Omental fat pad (tissue), 4 donors: ENCODE measurements around the gene SLC22A14. TPM values are rescaled to one million over a fixed set of nuclear protein-coding genes. Genes with fewer than 3 reads are reported as not detected.

Source experiments
- ATAC-seq: fragments of 150-250 bp; one replicate; pipeline ENCODE4 v1.9.1; 2016; ENCODE audit warnings: mild to moderate bottlenecking, moderate library complexity; ENCODE audit not compliant: low FRiP score
- DNase-seq: peaks from one replicate; pipeline ENCODE4 v3.0.0-alpha.2; 2019; ENCODE audit warnings: low spot score
- CTCF ChIP-seq, 3 donors: fragments of 450-650 bp; IDR thresholded peaks; one replicate each; pipeline ENCODE4 v1.5.1; 2016 to 2017; ENCODE audit warnings: antibody characterized with exemption in 3 of 3, mild to moderate bottlenecking in 3 of 3, moderate library complexity in 2 of 3
- total RNA-seq, 4 donors: library from RNA; depleted of rRNA; stranded (reverse); fragments of >200 nt; gene quantifications; one replicate each; pipeline ENCODE4 v1.1.0, GENCODE V29; 2016

SLC22A14 gene
- total RNA-seq, 4 donors from 2014 or later = 0.24 to 0.65 TPM; not detected in 2

DNA sequence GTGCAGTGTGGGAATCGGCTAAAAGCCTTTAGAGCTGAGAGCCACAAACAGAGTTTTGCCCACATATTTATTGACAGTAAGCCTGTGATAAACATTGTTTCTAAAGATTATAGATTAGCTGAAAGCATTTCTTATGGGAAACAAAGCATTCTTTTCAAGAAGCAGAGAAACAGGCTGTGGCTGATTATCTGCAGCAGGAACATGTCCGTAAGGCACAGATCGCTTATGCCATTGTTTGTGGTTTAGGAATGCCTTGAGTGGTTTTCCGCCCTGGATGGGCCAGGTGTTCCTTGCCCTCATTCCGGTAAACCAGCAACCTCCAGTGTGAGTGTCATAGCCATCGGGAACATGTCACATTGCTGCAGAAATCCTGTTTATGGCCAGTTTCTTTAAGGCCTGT is 76.9 kb downstream of the SLC22A14 start:
- no peak for TF ChIP-seq CTCF (IDR thresholded peaks at IDR 0.05)
- no peak for ATAC-seq
- no peak for DNase-seq

GRCh38 chr3:38360345-38360744 is 78.3 kb downstream of the SLC22A14 start:
- DNase-seq (no peak), ATAC-seq (no peak)
- no peak for TF ChIP-seq CTCF (IDR thresholded peaks at IDR 0.05)

GRCh38 chr3:38361496-38361895 is 79.4 kb downstream of the SLC22A14 start:
- ATAC-seq (no peak), DNase-seq (no peak)
- no peak for TF ChIP-seq CTCF (IDR thresholded peaks at IDR 0.05)

DNA sequence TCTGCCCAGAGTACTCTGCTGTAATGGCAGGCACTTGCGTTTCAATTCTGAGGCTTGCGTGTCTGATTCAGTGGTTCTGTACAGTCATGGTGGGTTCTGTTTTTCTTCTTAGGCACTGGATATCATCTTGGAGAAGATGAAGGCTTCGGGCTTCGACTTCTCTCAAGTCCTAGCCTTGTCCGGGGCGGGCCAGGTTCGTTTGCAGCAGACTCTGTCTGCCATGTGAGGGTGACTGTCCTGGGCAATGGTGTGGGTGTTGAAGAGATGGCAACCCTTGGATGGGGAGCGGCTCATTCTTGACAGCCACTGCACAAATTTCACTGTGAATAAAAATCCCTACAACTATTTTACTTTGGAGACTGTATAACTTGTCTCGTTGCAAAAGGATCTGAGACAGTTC is 80.7 kb downstream of the SLC22A14 start:
- TF ChIP-seq CTCF (IDR thresholded peaks at IDR 0.05) = no peak
- DNase-seq (no peak), ATAC-seq (no peak)

GRCh38 chr3:38364721-38365400 is 82.8 kb downstream of the SLC22A14 start:
- no peak for TF ChIP-seq CTCF (IDR thresholded peaks at IDR 0.05)
- ATAC-seq = no peak
- no peak for DNase-seq

GRCh38 chr3:38365469-38366062 is 83.5 kb downstream of the SLC22A14 start:
- ATAC-seq (no peak), DNase-seq (no peak)
- no peak for TF ChIP-seq CTCF (IDR thresholded peaks at IDR 0.05)

- DNase-seq (no peak), ATAC-seq (no peak)
- TF ChIP-seq CTCF (IDR thresholded peaks at IDR 0.05) = no peak
These were observed 84.0 kb downstream of the SLC22A14 start for GRCh38 chr3:38366082-38366481.
